Spleen (tissue), 7 donors: ENCODE measurements around the gene MOB1A.

Experiments
- POLR2A ChIP-seq, 3 donors: fragments of 450-650 bp; IDR thresholded peaks; one replicate each; pipeline ENCODE4 v1.5.1; 2017; ENCODE audit warnings: antibody characterized with exemption in 3 of 3, mild to moderate bottlenecking in 1 of 3
- POLR2AphosphoS5 ChIP-seq, 3 donors: sonication (generic); formaldehyde crosslinking; IDR thresholded peaks; one replicate each; pipeline ENCODE4 v1.5.1; 2017; ENCODE audit warnings: antibody characterized with exemption in 3 of 3
- TF ChIP-seq, protein P1 (sequence below), 11 experiments: fragments of 200-600 bp in 7 of 11; fragments of 450-650 bp in 4 of 11; sonication (generic) in 4 of 11; IDR thresholded peaks in 8 of 11; conservative IDR thresholded peaks in 3 of 11; 1 replicate in 7 of 11; 2 replicates in 4 of 11; pipeline versions ENCODE4 v1.4.0 to v1.8.0; 2016 to 2021; ENCODE audit warnings: antibody characterized with exemption in 11 of 11, inconsistent platforms in 4 of 11, mild to moderate bottlenecking in 1 of 11
- donor health status: DM: no; HTN: no; CAD: no; lungs with moderate emphysema.
- donor health status: DM: no; HTN: no; CAD: no.
- donor health status: DM: no; HTN: no; CAD: no.

DNA sequence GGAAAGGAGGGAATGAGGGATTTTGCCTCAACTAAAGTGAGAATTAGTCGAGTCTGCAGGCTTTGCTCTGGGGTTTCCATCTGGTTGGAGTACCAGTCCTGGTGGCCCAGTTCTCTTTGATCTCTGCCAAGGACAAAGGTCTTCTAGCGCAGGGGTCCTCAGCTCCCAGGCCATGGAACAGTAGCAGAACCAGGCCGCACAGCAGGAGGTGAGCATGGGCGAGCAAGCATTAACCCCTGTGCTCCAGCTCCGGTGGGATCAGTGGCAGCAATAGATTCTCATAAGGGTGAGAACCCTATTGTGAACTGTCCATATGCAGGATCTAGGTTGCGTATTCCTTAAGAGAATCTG is 43.6 kb upstream of the MOB1A start:
- TF ChIP-seq, protein P1, sequence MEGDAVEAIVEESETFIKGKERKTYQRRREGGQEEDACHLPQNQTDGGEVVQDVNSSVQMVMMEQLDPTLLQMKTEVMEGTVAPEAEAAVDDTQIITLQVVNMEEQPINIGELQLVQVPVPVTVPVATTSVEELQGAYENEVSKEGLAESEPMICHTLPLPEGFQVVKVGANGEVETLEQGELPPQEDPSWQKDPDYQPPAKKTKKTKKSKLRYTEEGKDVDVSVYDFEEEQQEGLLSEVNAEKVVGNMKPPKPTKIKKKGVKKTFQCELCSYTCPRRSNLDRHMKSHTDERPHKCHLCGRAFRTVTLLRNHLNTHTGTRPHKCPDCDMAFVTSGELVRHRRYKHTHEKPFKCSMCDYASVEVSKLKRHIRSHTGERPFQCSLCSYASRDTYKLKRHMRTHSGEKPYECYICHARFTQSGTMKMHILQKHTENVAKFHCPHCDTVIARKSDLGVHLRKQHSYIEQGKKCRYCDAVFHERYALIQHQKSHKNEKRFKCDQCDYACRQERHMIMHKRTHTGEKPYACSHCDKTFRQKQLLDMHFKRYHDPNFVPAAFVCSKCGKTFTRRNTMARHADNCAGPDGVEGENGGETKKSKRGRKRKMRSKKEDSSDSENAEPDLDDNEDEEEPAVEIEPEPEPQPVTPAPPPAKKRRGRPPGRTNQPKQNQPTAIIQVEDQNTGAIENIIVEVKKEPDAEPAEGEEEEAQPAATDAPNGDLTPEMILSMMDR (IDR thresholded peaks at IDR 0.05 in 8 of 11, conservative IDR thresholded peaks at IDR 0.05 in 3 of 11) = no peak
- TF ChIP-seq POLR2A (IDR thresholded peaks at IDR 0.05) = no peak
- no peak for TF ChIP-seq POLR2AphosphoS5 (IDR thresholded peaks at IDR 0.05)
